ENCODE measurements around the gene EPB41.

Gene EPB41

GRCh38 chr1:28897789-28898188 lies 16.6 kb upstream of the EPB41 start (continued):
- no peak for TF ChIP-seq PBX3 (CRISPR knock-in tag; IDR thresholded peaks at IDR 0.05)
- TF ChIP-seq ZFP3 (tag by site-specific recombination; IDR thresholded peaks at IDR 0.05; ENCODE audit: low read depth) = peak; percentile 92
- peak; percentile 49; the same call in 1 of the 2 replicates for TF ChIP-seq ZNF600 (tag by site-specific recombination; IDR thresholded peaks at IDR 0.05)

- ChIA-PET CTCF (interaction anchor here (0.7 to 3.6 kb wide), 3 partner anchors 20 to 304 kb away, joined by 3 to 16 read pairs (median 3); no protein-coding TSS in a partner anchor), POLR2A (interaction anchor here (0.6 to 2.3 kb wide), 3 partner anchors 14 to 353 kb away, joined by 4 to 8 read pairs (median 5); partner anchors contain the start of gene EPB41)
- Histone ChIP-seq H3K4me3 (ENCODE audit: low read depth, low read length) (no peak overlapping the region), H3K36me3 (ENCODE audit: control insufficient read depth in 2 of 2, insufficient read depth in 1 of 2, low read length in 2 of 2) (peaks cover 0 to 7% of the 10 kb centered on the region in 2 experiments; a peak in 1 of 3 replicates), H3K9me3 (ENCODE audit: control insufficient read depth, insufficient read depth, low read depth, low read length) (no peaks in the 10 kb centered on the region), H3K4me1 (ENCODE audit: control insufficient read depth, insufficient read depth, low read length) (no peaks in the 10 kb centered on the region), H3K27ac (ENCODE audit: extremely low read depth, low read depth, low read length) (no peak overlapping the region)
- TF ChIP-seq TSHZ1 (tag by site-specific recombination; IDR thresholded peaks at IDR 0.05; ENCODE audit: borderline replicate concordance) (no peak), ATF2 (tag by site-specific recombination; IDR thresholded peaks at IDR 0.05; ENCODE audit: low read depth) (no peak), ZBTB8A (tag by site-specific recombination; IDR thresholded peaks at IDR 0.05) (peak; percentile 60; the same call in 1 of the 2 replicates), SP2 (tag by site-specific recombination; IDR thresholded peaks at IDR 0.05) (no peak), ZNF747 (tag by site-specific recombination; IDR thresholded peaks at IDR 0.05) (no peak), KLF7 (tag by site-specific recombination; IDR thresholded peaks at IDR 0.05; ENCODE audit: borderline replicate concordance) (no peak), ZNF701 (tag by site-specific recombination; IDR thresholded peaks at IDR 0.05) (no peak), ZNF664 (tag by site-specific recombination; IDR thresholded peaks at IDR 0.05) (no peak), KLF1 (tag by site-specific recombination; IDR thresholded peaks at IDR 0.05) (peak; percentile 74), ZNF501 (tag by site-specific recombination; IDR thresholded peaks at IDR 0.05) (no peak), ZXDB (tag by site-specific recombination; IDR thresholded peaks at IDR 0.05) (no peak), ZNF155 (tag by site-specific recombination; IDR thresholded peaks at IDR 0.05) (no peak), ZNF26 (tag by site-specific recombination; IDR thresholded peaks at IDR 0.05) (no peak), ZIC2 (tag by site-specific recombination; IDR thresholded peaks at IDR 0.05) (no peak), CTCF (tag by site-specific recombination; IDR thresholded peaks at IDR 0.05) (no peak), ZNF37A (tag by site-specific recombination; IDR thresholded peaks at IDR 0.05) (no peak), ZNF211 (tag by site-specific recombination; IDR thresholded peaks at IDR 0.05; ENCODE audit: low read depth) (no peak), ZFP37 (tag by site-specific recombination; IDR thresholded peaks at IDR 0.05) (no peak), PRDM10 (tag by site-specific recombination; IDR thresholded peaks at IDR 0.05) (peak; percentile 49), ZBTB20 (tag by site-specific recombination; IDR thresholded peaks at IDR 0.05) (peak; percentile 89), SP7 (tag by site-specific recombination; IDR thresholded peaks at IDR 0.05) (0 out of 2 replicates have a peak, but pooled peaks have one; percentile 43)
Measured at GRCh38 chr1:28898405-28898881, 15.9 kb upstream of the EPB41 start.
